ENCODE data around the gene CACNA2D3.

CACNA2D3 gene

GRCh38 chr3:54126551-54126950 lies 4.2 kb downstream of the CACNA2D3 start:
- peak in 1 of 51 donors; percentile 58 for DNase-seq

- no peak for DNase-seq
These were observed 5.2 kb downstream of the CACNA2D3 start for GRCh38 chr3:54127499-54128056.

DNA sequence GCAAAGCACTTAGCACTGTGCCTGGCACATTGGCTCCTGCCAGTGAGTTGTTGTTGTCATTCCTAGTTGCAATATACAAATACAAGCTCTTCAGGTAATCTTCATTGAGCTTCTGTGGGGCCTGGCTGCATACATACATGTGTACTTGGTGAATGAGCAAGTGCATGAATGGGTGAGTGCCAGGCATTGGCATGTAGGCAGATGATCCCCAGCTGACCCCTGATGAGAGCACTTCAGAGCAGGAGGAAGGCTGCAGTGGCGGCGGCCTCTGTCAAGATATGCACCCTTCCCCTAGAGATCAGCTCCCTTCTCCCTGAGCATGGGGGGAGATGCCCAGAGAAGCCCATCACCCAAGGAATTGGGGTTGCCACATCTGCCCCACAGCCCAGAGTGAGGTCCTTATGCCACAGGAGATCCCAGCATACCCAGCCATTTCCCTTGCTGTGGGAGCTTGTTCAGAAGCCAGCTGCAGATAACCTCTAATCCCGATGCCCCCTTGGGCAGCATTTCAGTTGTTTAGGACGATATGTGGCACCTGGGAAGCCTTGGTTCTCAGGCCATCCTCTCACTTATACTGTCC lies 8.8 kb downstream of the CACNA2D3 start:
- DNase-seq: no peak

GRCh38 chr3:54131890-54132289 lies 9.5 kb downstream of the CACNA2D3 start:
- no peak for DNase-seq

- no peak for DNase-seq
These were observed 10.3 kb downstream of the CACNA2D3 start for GRCh38 chr3:54132685-54133084.

DNA sequence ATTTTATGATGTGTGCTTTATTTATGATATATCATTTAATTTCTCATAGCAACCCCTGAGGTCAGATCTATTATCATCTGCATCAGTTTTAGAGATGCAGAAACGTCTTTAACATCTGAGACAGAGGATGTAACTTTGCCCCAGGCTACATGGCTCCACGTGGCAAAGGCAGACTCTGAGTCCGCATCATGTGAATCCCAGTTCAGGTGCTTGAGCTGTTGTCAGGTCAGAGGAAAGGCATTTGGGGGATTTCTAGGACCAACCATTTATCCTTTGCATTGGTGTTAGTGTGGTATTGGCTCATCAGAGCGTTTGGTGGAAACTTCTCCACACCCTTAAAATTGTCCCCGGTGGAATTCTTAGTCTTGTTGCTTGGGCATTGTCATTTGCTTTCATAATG lies 10.8 kb downstream of the CACNA2D3 start:
- no peak for DNase-seq

GRCh38 chr3:54134155-54134554 lies 11.8 kb downstream of the CACNA2D3 start:
- DNase-seq: no peak

DNA sequence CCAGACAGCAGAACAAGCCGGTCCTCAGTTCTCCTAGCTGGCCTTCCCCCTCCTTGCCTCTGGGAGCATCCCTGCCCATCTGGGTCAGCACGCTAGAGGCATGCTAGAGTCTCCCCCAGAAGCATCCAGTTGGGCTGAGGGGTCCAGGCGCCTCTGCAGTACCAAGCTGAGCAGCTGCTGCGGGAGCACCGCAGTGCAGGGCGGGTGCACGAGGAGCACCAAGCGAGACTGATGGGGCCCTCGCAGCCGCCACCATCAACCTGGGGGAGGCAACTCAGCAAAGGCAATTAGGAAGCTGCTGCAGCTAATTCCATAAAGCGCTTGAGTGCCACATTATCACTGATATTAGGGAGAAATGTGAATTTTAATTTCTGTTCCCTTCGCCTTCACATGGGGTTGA lies 12.4 kb downstream of the CACNA2D3 start:
- no peak for DNase-seq

GRCh38 chr3:54137311-54137710 lies 15.0 kb downstream of the CACNA2D3 start:
- no peak for DNase-seq

DNA sequence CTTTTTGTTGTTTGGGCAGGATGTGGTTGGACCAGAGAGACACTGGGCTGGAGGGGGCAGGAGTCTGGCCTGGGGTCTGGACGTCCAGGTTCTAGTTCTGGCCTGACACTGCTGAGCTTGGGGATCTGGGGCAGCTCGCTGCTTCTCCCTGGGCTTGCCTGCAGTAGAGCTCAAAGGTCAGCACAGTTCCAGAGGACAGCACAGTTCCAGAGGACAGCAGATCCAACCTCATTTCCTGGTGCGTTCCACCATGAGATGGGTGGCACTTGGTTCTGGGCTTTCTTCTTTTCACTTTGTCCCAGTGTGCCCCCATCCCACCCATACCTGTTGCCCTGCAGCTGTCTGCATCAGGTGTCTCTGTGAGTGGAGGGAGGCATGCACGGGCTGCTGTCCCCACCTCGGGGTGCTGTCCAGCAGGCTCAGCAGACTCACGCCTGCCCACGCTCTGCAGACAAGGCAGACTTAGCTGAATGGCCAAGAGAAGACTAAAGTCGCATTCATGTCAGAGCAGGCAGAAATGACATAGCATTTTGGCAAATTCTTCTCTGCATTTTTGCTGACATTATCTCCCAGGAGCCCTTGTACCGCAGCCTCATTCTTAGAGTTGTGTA lies 16.7 kb downstream of the CACNA2D3 start:
- DNase-seq: no peak

DNA sequence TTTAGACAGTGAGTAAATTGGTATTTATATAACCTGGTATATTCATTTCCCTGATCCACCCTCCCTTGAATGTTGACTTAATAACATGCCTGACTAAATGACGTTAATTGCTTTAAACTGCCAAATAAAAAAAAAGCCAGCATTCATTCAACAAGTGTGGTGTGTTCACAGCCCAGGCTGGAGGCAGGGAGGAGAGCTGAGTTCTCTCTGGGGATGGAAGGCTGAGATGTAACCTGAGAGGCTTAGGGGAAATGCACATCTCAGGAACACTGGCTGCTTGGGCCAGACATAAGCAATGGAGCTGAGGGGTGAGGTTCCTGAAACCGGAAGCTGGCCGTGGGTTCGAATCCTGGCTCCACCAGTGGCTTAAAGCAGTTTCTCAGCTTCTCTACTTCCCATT lies 17.3 kb downstream of the CACNA2D3 start:
- DNase-seq: no peak

GRCh38 chr3:54144284-54144683 lies 21.9 kb downstream of the CACNA2D3 start:
- DNase-seq: no peak

DNA sequence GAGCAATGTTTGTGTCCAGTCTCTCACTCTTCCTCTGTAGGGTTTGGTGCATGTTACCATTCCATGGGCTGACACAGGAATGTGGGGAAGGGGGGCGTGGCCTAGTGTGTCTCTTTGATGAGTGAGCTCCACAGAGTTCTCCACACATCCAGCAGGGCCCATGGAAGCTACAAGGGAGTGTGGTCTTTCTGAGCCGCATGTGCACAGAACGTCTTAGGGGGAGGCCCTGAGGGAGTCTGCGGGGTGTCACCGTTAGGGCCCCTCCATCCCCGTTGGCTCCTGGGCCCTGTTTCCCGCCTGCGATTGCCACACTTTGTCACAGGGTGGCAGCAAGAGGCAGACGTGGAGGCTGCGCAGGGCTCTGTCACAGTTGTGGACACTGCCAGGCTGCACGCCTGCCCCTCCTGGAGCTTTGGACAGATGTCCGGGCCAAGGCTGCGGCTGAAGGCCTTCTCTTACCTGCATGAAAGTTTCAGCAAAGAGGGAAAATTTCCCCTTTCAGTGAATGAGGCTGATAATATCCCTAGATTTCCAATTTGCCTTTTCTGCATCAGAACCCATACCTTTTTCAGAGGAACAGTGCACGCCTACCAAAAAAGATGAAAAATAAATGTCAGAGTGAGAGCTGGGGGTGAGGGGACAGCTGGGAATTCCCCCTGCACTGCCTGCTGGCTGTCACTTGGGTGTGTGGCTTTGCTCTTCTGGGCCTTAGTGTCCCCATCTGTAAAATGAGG lies 24.3 kb downstream of the CACNA2D3 start:
- DNase-seq: peak in 39 of 51 donors; percentile 5 to 77 (median 38)

DNA sequence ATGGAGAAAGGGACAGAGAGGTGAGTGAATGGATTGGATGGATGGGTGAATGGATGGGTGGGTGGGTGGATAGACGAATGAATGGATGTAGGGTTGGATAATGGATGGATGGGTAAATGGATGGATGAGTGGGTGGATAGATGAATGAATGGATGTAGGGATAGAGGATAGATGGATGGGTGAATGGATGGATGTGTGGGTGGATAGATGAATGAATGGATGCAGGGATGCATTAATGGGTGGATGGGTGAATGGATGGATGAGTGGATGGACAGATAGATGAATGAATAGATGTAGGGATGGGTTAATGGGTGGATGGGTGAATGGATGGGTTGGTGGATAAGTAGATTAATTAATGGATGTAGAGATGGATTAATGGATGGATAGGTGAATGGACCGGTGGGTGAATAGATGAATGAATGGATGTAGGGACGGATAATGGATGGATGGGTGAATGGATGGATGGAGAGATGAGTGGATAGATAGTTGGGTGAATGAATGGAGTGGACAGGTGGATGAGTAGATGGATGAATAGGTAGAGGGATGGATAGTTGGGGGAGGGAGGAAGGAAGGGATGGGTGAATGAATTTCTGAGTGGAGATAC lies 28.6 kb downstream of the CACNA2D3 start:
- no peak for DNase-seq

GRCh38 chr3:54153477-54153876 lies 31.1 kb downstream of the CACNA2D3 start:
- no peak for DNase-seq

DNA sequence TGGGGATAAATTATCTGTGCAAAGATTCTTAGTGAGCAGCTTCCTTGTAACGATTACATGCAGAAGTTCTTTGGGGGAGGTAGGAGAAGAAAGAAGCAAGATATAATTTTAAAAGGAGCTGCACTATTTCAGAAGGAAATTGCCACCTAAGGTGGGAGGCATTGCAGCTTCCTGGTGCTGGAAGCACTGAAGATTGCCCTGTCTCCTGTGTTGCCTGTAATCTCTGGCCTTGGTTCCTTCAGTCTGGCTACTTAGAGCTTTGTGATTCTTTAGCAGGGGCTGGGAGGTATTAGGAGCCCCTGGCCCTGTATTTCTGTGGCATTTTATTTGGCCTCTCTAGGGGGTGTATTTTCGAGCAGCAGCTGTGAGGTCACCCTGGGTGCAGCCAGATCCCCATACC lies 35.5 kb downstream of the CACNA2D3 start:
- DNase-seq: peak in 1 of 51 donors; percentile 41

GRCh38 chr3:54159917-54160316 lies 37.6 kb downstream of the CACNA2D3 start:
- no peak for DNase-seq

DNA sequence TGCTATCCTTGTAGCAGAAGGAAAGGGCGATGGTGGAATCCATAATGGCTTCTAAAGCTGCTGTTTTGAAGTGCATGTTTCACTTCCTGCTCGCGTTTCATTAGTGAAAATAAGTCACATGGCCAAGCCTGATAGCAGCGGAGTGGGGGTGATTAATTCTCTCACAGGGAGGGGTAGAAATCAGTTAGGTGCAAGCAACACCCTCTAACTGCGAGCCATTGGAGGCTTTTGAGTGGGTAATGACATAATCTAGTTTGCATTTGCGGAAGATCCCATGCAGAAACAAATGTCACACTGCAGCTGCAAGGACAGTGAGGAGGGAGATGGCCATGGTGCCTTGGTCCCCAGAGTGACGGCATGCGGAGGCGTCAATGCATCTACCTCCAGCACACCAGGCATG lies 41.1 kb downstream of the CACNA2D3 start:
- DNase-seq: no peak

DNA sequence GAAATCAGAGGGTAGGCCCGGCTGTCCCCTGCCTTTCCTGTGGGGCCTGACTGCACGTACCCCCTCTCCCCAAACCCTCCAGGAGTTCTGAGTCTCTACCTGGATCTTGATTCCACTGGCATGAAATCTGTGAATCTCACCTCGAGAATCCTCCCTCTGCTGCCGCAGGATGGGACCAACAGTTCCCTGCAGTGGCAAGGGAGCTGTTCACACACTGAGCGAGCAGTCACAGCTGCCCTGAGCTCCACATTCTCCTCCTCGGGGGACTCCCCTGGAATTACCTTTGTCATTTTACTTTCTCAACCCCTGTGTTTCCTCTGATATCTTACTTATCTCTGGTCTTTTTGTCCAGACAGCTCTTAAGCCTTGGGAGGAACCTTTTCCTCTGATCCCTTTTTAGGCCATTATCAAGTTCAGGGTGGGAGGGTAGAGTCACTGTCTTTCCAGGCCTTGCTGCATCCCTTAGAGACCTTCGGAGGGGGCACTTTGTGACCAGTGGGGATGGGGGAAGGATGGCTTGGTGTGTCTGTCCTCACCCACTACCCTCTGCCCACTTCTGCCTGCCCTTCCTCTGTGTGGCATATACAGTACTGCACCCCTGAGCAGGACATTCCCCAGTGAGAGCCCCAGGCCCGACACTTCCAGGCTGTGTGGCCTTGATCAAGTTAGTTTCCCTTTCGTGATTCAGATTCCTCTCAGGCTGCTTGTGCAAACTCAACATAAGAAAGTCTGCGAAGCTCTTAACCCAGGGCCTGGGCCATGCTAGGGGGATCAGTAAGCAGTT lies 42.0 kb downstream of the CACNA2D3 start:
- no peak for DNase-seq

DNA sequence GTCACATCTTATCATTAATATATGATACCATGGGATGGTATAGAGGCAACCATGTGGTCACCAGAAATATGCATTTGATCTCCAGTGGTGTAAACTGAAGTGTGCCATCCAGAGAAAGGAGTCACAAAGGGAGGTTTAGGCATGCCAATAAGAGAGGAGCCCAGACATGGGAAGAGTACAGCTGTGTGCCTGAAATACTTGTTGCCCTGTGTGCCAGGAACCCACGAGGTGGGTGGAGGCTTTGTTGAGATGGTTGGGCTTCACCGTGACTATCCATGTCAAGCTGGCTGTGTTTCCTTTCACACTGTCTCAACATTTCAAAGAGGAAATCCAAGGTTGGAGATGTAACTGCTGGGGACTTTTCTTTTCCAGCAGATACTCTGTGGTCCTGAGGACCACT lies 43.5 kb downstream of the CACNA2D3 start:
- no peak for DNase-seq

DNA sequence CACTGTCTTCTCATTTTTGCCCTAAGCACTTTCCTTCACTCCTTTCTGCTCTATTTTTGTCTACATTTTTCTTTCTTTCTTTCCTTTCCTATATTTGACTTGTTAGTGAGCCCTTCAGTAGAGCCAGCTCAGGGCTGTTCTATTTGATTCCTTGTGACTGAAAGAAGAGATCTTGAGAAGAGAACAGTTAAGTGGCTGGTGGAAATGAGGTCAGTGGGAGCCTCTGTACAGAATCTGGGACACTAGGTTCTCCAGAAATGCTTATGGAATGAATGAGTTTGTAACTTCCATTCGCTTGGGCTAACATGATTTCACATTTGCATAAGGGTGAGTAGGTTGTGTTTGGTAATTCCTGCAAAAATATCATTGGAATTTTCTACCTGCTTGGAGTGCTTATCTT lies 45.6 kb downstream of the CACNA2D3 start:
- no peak for DNase-seq

DNA sequence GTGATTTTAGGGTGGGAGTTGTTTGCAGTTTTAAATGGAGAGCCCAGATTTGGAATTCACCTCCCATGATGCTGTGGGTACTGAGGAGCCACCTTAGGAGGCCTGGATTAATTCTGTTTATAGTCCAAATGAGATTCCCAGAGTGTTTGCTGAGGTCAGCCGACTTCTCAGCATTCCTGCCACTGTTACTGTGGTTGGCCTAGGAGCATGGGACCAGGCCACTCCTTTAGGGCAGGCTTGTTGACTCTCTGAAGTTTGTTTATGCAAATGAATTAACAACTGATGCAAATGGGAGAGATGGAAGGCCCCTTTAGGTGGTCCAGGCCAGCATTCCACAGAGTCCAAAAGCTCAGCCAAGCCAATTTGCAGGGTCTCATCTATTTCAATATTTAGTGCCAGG lies 46.1 kb downstream of the CACNA2D3 start:
- DNase-seq: no peak
